KMS-11 (cell line): Measurements from ENCODE around the gene KRT17.

ENCODE experiments used
- H2AFZ ChIP-seq: fragments of 200-600 bp; sonication (generic); 2 replicates; pipeline ENCODE4 v1.6.1; 2016; ENCODE audit warnings: antibody characterized with exemption, mixed run types, low read depth
- H3K27ac ChIP-seq: fragments of 200-600 bp; sonication (generic); 2 replicates; pipeline ENCODE4 v1.6.1; 2016; ENCODE audit warnings: mild to moderate bottlenecking, mixed run types
- H3K27me3 ChIP-seq: fragments of 200-600 bp; sonication (generic); 2 replicates; pipeline ENCODE4 v1.6.1; 2017; ENCODE audit warnings: mild to moderate bottlenecking, low read depth, mixed run types, moderate library complexity; ENCODE audit not compliant: insufficient read depth
- H3K36me3 ChIP-seq: fragments of 200-600 bp; sonication (generic); 2 replicates; pipeline ENCODE4 v1.6.1; 2017; ENCODE audit warnings: mild to moderate bottlenecking, mixed run types; ENCODE audit not compliant: insufficient read depth
- H3K4me1 ChIP-seq: fragments of 200-600 bp; sonication (generic); 2 replicates; pipeline ENCODE4 v1.6.1; 2016; ENCODE audit warnings: mild to moderate bottlenecking, low read depth, mixed run types; ENCODE audit not compliant: poor library complexity, severe bottlenecking
- H3K4me2 ChIP-seq: fragments of 200-600 bp; sonication (generic); 2 replicates; pipeline ENCODE4 v1.7.0; 2016; ENCODE audit warnings: mild to moderate bottlenecking, mixed run types
- H3K4me3 ChIP-seq: fragments of 200-600 bp; sonication (generic); IDR thresholded peaks from 2 replicates; pipeline ENCODE4 v1.6.1; 2017; ENCODE audit warnings: low read depth, low read length, mixed read lengths; ENCODE audit not compliant: insufficient read depth
- H3K79me2 ChIP-seq: fragments of 200-600 bp; sonication (generic); 2 replicates; pipeline ENCODE4 v1.6.1; 2016; ENCODE audit warnings: low read depth, mixed run types; ENCODE audit not compliant: insufficient read depth
- H3K9ac ChIP-seq: fragments of 200-600 bp; sonication (generic); 2 replicates; pipeline ENCODE4 v1.6.1; 2016; ENCODE audit warnings: mild to moderate bottlenecking, mixed run types
- H4K20me1 ChIP-seq: fragments of 200-600 bp; sonication (generic); 2 replicates; pipeline ENCODE4 v1.6.1; 2016; ENCODE audit warnings: mild to moderate bottlenecking, mixed run types; ENCODE audit not compliant: insufficient read depth
- CTCF ChIP-seq: fragments of 200-600 bp; sonication (generic); conservative IDR thresholded peaks from 2 replicates; pipeline ENCODE4 v1.6.1; 2017; ENCODE audit warnings: low read depth, mild to moderate bottlenecking, antibody characterized with exemption, low read length, moderate library complexity, mixed read lengths

The KRT17 gene

GRCh38 chr17:41651625-41652460 lies 27.5 kb upstream of the KRT17 start:
- H3K4me3 ChIP-seq, result no peak overlapping the region
- no peak overlapping the region for H3K9ac ChIP-seq
- H4K20me1 ChIP-seq, result no peaks in the 10 kb centered on the region
- H3K27ac ChIP-seq, result no peak overlapping the region
- no peak overlapping the region for H3K4me2 ChIP-seq
- H3K79me2 ChIP-seq, result no peaks in the 10 kb centered on the region
- TF ChIP-seq CTCF, result no peak
- H2AFZ ChIP-seq, result no peak overlapping the region
- peaks cover 12% of the 10 kb centered on the region for H3K4me1 ChIP-seq
- H3K27me3 ChIP-seq, result no peaks in the 10 kb centered on the region
- H3K36me3 ChIP-seq, result no peaks in the 10 kb centered on the region

- Histone ChIP-seq H2AFZ (no peak overlapping the region), H3K79me2 (no peaks in the 10 kb centered on the region), H3K27me3 (no peaks in the 10 kb centered on the region), H3K4me2 (no peak overlapping the region), H3K27ac (no peak overlapping the region), H4K20me1 (no peaks in the 10 kb centered on the region), H3K36me3 (no peaks in the 10 kb centered on the region), H3K4me1 (peaks cover 12% of the 10 kb centered on the region), H3K4me3 (no peak overlapping the region), H3K9ac (no peak overlapping the region)
- TF ChIP-seq CTCF, result no peak
These were observed 26.6 kb upstream of the KRT17 start for GRCh38 chr17:41650794-41651624.

- Histone ChIP-seq H3K4me3 (no peak overlapping the region), H3K36me3 (no peaks in the 10 kb centered on the region), H3K27me3 (no peaks in the 10 kb centered on the region), H3K27ac (no peak overlapping the region), H3K9ac (no peak overlapping the region), H2AFZ (no peak overlapping the region), H3K4me1 (peaks cover 12% of the 10 kb centered on the region), H3K4me2 (no peak overlapping the region), H4K20me1 (no peaks in the 10 kb centered on the region), H3K79me2 (no peaks in the 10 kb centered on the region)
- TF ChIP-seq CTCF, result no peak
These were observed 25.6 kb upstream of the KRT17 start for GRCh38 chr17:41649923-41650519.

GRCh38 chr17:41648411-41649195 lies 24.2 kb upstream of the KRT17 start:
- H2AFZ ChIP-seq, result peak overlapping the region; percentile 99
- peaks cover 12% of the 10 kb centered on the region for H3K4me1 ChIP-seq
- no peaks in the 10 kb centered on the region; the same call in 1 of the 2 replicates for H3K27me3 ChIP-seq
- H3K36me3 ChIP-seq, result no peaks in the 10 kb centered on the region
- peak; percentile 92 for TF ChIP-seq CTCF
- no peak overlapping the region for H3K27ac ChIP-seq
- H3K9ac ChIP-seq, result peak overlapping the region; percentile 36; the same call in 1 of the 2 replicates
- no peak overlapping the region for H3K4me3 ChIP-seq
- peak overlapping the region; percentile 99 for H3K4me2 ChIP-seq
- no peaks in the 10 kb centered on the region for H3K79me2 ChIP-seq
- no peaks in the 10 kb centered on the region for H4K20me1 ChIP-seq
